Esophagus squamous epithelium (tissue), 5 donors: ENCODE results near the gene RTTN. TPM values are rescaled to one million over a fixed set of nuclear protein-coding genes. Genes with fewer than 3 reads are reported as not detected.

Source experiments
- DNase-seq: peaks from one replicate; lab custom pipeline; 2025; lab: John Stamatoyannopoulos, UW
- H3K27ac ChIP-seq, 4 donors: fragments of 200-600 bp; sonication (generic); one replicate each; pipeline ENCODE4 v1.5.1; 2016 to 2019; ENCODE audit warnings: mild to moderate bottlenecking in 1 of 4
- H3K27me3 ChIP-seq, 4 donors: fragments of 200-600 bp; sonication (generic); 1 replicate in 3 of 4; 2 replicates in 1 of 4; pipeline versions ENCODE4 v1.5.1 to v1.6.0; 2017 to 2021; ENCODE audit warnings: antibody characterized with exemption in 1 of 4
- H3K36me3 ChIP-seq, 3 donors: fragments of 200-600 bp; sonication (generic); one replicate each; pipeline ENCODE4 v1.5.1; 2016 to 2019
- H3K4me1 ChIP-seq, 3 donors: fragments of 200-600 bp; sonication (generic); one replicate each; pipeline ENCODE4 v1.5.1; 2017 to 2019
- H3K4me3 ChIP-seq, 4 donors: fragments of 200-600 bp; sonication (generic); 1 replicate in 3 of 4; 2 replicates in 1 of 4; pipeline ENCODE4 v1.5.1; 2016 to 2019; ENCODE audit warnings: mild to moderate bottlenecking in 2 of 4, moderate library complexity in 1 of 4
- H3K9me3 ChIP-seq, 3 donors: fragments of 200-600 bp; sonication (generic); one replicate each; pipeline ENCODE4 v1.5.1; 2016 to 2019
- POLR2A ChIP-seq, 4 donors: fragments of 450-650 bp; IDR thresholded peaks; one replicate each; pipeline ENCODE4 v1.6.1; 2017; ENCODE audit warnings: antibody characterized with exemption in 4 of 4, mild to moderate bottlenecking in 4 of 4, moderate library complexity in 3 of 4
- WGBS, 2 donors: methylation state at CpG; one replicate each; pipeline ENCODE4 v1.1.5; 2018; 5-methylcytosine and 5-hydroxymethylcytosine counted together
- intact Hi-C: fragments of 100-400 bp; cut with DNase I; formaldehyde crosslinking; loops from one replicate; pipeline ENCODE4 v1.15.0; 2022
- total RNA-seq, 4 donors: library from RNA; depleted of rRNA; stranded (reverse); fragments of >200 nt; gene quantifications; one replicate each; pipeline ENCODE4 v1.1.0, GENCODE V29; 2016
- TF ChIP-seq, protein P1 (sequence below), 6 experiments: fragments of 450-650 bp in 4 of 6; fragments of 200-600 bp in 2 of 6; sonication (generic) in 2 of 6; IDR thresholded peaks; one replicate each; pipeline ENCODE4 v1.5.1; 2016 to 2019; ENCODE audit warnings: antibody characterized with exemption in 6 of 6, mild to moderate bottlenecking in 4 of 6, moderate library complexity in 4 of 6
- donor health status: DM: yes; HTN: yes; CAD: no.

Gene RTTN
- total RNA-seq, 4 donors from 2014 or later: 4.1 to 14.4 (median 9.2) TPM

DNA sequence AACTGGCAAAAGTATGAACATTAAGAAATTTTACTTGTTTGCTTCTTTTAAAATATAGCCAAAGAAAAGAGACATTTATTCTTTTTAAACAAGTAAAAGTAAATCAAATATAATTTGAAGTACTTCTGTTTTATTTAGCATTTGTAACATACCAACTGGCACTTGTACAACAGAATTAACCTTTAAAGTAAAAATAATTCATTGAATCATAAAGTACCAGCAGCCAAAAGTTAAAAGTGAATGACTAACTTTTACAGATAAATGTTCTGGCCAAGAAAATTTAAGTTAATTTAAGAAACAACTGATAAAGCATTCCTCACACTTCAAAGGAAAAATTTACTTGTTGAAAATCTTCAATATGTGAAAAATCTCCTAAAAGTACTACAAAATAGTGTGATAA, 23.8 kb downstream of the RTTN start:
- intact Hi-C loops: no loop called here
- DNase-seq: no peak

DNA sequence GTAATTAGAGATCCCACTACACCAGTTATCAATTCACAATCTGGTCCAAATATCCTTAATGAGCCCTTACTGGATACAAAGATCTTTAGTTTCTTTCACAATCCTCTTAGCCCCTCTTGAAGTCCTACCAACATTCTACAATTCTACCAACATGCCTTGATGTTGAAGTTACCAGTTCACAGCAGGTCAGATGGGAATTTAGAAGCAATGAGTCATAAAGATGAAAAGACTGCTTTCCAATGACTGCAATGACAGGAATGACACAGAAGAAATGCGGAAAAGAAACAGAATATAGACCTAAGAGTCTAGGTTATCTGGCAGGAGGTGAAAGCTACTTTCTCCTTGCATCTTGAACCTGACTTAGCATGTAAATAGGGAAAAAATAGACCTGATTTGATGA, 24.5 kb downstream of the RTTN start:
- TF ChIP-seq, protein P1, sequence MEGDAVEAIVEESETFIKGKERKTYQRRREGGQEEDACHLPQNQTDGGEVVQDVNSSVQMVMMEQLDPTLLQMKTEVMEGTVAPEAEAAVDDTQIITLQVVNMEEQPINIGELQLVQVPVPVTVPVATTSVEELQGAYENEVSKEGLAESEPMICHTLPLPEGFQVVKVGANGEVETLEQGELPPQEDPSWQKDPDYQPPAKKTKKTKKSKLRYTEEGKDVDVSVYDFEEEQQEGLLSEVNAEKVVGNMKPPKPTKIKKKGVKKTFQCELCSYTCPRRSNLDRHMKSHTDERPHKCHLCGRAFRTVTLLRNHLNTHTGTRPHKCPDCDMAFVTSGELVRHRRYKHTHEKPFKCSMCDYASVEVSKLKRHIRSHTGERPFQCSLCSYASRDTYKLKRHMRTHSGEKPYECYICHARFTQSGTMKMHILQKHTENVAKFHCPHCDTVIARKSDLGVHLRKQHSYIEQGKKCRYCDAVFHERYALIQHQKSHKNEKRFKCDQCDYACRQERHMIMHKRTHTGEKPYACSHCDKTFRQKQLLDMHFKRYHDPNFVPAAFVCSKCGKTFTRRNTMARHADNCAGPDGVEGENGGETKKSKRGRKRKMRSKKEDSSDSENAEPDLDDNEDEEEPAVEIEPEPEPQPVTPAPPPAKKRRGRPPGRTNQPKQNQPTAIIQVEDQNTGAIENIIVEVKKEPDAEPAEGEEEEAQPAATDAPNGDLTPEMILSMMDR (IDR thresholded peaks at IDR 0.05): no peak
- no peak for TF ChIP-seq POLR2A (IDR thresholded peaks at IDR 0.05)
- intact Hi-C loops: no loop called here
- no peaks in the 10 kb centered on the region for H3K4me1 ChIP-seq
- H3K36me3 ChIP-seq: peaks cover 0 to 36% (median 0%) of the 10 kb centered on the region in 3 donors
- no peak overlapping the region for H3K27ac ChIP-seq
- no peaks in the 10 kb centered on the region for H3K27me3 ChIP-seq
- H3K9me3 ChIP-seq: no peaks in the 10 kb centered on the region
- WGBS, 2 donors: 47 to 63% methylated on average over 1 of the region's 1 CpG
- no peak overlapping the region for H3K4me3 ChIP-seq
- DNase-seq: no peak

More for the DNA sequence above, 23.8 kb downstream of the RTTN start:
- Histone ChIP-seq H3K4me3 (no peak overlapping the region), H3K27me3 (no peaks in the 10 kb centered on the region), H3K27ac (no peak overlapping the region), H3K36me3 (peaks cover 0 to 37% (median 0%) of the 10 kb centered on the region in 3 donors), H3K9me3 (no peaks in the 10 kb centered on the region), H3K4me1 (no peaks in the 10 kb centered on the region)
- TF ChIP-seq, protein P1 (IDR thresholded peaks at IDR 0.05): no peak
- no peak for TF ChIP-seq POLR2A (IDR thresholded peaks at IDR 0.05)

DNA sequence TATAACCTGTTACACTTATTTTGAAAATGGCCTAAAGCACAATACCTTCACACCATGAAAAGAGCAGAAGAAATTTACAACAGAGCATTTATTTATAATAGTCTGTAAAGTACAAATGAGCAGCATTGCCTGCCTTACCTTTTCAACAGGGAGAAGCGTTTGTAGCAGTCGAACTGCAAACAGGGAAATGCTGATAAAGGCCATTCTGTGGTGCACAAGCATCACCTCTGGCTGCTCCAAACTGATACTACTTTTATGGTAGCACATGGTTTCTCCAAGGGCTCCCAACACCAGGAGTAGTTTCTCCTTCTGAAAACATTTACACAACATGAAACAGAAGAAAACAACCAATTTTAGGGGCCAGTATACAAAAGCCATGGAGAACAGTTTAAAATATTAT, 28.9 kb downstream of the RTTN start:
- no peak for DNase-seq
- WGBS, 2 donors: 93 to 96% methylated on average over 2 of the region's 2 CpGs
- Histone ChIP-seq H3K27ac (no peak overlapping the region), H3K4me1 (no peaks in the 10 kb centered on the region), H3K36me3 (peaks cover 0 to 18% (median 0%) of the 10 kb centered on the region in 3 donors), H3K27me3 (no peaks in the 10 kb centered on the region), H3K9me3 (no peaks in the 10 kb centered on the region), H3K4me3 (no peak overlapping the region)
- intact Hi-C loops: no loop called here
- TF ChIP-seq POLR2A (IDR thresholded peaks at IDR 0.05): no peak
- TF ChIP-seq, protein P1 (IDR thresholded peaks at IDR 0.05): no peak

DNA sequence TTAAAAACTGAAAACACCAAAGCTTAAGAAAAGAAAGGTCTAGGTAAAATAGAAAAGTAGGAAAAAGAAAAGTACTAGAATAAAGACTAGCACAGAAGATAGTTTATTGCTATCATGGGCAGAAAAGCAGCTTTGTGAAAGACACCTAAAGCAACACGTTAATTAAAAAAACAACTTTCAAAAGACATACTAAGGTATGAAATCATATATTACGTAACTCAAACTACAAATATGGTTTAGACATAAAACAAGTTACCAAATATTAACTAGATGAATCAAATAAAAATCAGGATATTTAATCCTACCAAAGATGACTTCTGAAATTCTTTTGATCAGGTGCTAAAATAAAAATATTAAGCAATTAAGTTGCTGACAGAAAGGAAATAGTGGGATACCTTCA, 30.3 kb downstream of the RTTN start:
- Histone ChIP-seq H3K27me3 (no peaks in the 10 kb centered on the region), H3K27ac (no peak overlapping the region), H3K4me1 (no peaks in the 10 kb centered on the region), H3K4me3 (no peak overlapping the region), H3K9me3 (no peaks in the 10 kb centered on the region), H3K36me3 (peaks cover 0 to 18% (median 0%) of the 10 kb centered on the region in 3 donors)
- 79 to 90% methylated on average over 2 of the region's 2 CpGs for WGBS, 2 donors
- no peak for TF ChIP-seq POLR2A (IDR thresholded peaks at IDR 0.05)
- TF ChIP-seq, protein P1 (IDR thresholded peaks at IDR 0.05): no peak
- intact Hi-C loops: no loop called here
- DNase-seq: no peak

DNA sequence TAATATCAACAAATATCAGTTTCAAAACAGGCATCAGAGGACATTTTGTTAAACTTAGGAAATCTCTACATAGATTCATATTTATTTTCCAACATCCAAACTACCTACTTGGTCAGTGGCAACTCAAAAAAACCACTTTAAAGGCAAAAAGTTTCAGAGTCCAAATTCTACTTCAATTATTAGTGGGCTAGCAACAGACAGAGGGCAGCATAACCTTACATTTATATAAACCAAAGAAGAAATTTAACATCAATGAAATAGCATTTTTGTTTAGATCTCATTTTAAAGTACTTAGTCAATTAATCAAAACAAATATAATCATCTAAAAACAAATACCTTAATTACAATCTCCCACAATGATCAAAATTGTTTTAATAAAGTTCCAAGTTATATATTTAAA, 33.3 kb downstream of the RTTN start:
- intact Hi-C loops: no loop called here

More for the DNA sequence above, 33.3 kb downstream of the RTTN start:
- no peak overlapping the region for H3K27ac ChIP-seq
- no peak overlapping the region for H3K4me3 ChIP-seq
- no peak for DNase-seq
- TF ChIP-seq POLR2A (IDR thresholded peaks at IDR 0.05): no peak
- TF ChIP-seq, protein P1 (IDR thresholded peaks at IDR 0.05): no peak
- H3K36me3 ChIP-seq: peaks cover 0 to 6% (median 0%) of the 10 kb centered on the region in 3 donors
- no peaks in the 10 kb centered on the region for H3K27me3 ChIP-seq
- no peaks in the 10 kb centered on the region for H3K9me3 ChIP-seq
- no peaks in the 10 kb centered on the region for H3K4me1 ChIP-seq
